Endothelial cell (in vitro differentiated cells): ENCODE data around the gene RGN. TPM values are rescaled to one million over a fixed set of nuclear protein-coding genes. Genes with fewer than 3 reads are reported as not detected.

Source experiments
- DNase-seq: peaks from one replicate; pipeline ENCODE4 v3.0.0; 2021; ENCODE audit warnings: low spot score
- H3K27ac Mint-ChIP-seq: one replicate; pipeline ENCODE4 v1.8.0; 2021; ENCODE audit warnings: mixed read lengths, inconsistent platforms; ENCODE audit not compliant: unreplicated experiment
- H3K27me3 Mint-ChIP-seq: one replicate; pipeline ENCODE4 v1.8.0; 2021; ENCODE audit warnings: mild to moderate bottlenecking, moderate library complexity, mixed read lengths, inconsistent platforms; ENCODE audit not compliant: unreplicated experiment
- H3K36me3 Mint-ChIP-seq: one replicate; pipeline ENCODE4 v1.8.0; 2021; ENCODE audit warnings: mild to moderate bottlenecking, low read depth, mixed read lengths, inconsistent platforms; ENCODE audit not compliant: unreplicated experiment
- H3K4me1 Mint-ChIP-seq: one replicate; pipeline ENCODE4 v1.8.0; 2021; ENCODE audit warnings: mild to moderate bottlenecking, mixed read lengths, inconsistent platforms; ENCODE audit not compliant: unreplicated experiment
- H3K4me3 Mint-ChIP-seq: one replicate; pipeline ENCODE4 v1.8.0; 2021; ENCODE audit warnings: mild to moderate bottlenecking, mixed read lengths, inconsistent platforms; ENCODE audit not compliant: unreplicated experiment
- H3K9me3 Mint-ChIP-seq: one replicate; pipeline ENCODE4 v1.8.0; 2021; ENCODE audit warnings: mixed read lengths, inconsistent platforms; ENCODE audit not compliant: unreplicated experiment
- CTCF ChIP-seq: fragments of 200-600 bp; sonication (generic); IDR thresholded peaks from one replicate; pipeline ENCODE4 v1.5.0; 2021; ENCODE audit warnings: antibody characterized with exemption; ENCODE audit not compliant: unreplicated experiment
- total RNA-seq: library from RNA; stranded (reverse); fragmentation: NEBNext Ultra II Directional; extraction: Animal tissue kit (Norgen Biotek cat#: 25700); gene quantifications from one replicate; pipeline ENCODE4 v1.2.1, GENCODE V29; 2021; ENCODE audit not compliant: unreplicated experiment

RGN gene
- total RNA-seq, 1 donor from 2014 or later, result 0.54 TPM

DNA sequence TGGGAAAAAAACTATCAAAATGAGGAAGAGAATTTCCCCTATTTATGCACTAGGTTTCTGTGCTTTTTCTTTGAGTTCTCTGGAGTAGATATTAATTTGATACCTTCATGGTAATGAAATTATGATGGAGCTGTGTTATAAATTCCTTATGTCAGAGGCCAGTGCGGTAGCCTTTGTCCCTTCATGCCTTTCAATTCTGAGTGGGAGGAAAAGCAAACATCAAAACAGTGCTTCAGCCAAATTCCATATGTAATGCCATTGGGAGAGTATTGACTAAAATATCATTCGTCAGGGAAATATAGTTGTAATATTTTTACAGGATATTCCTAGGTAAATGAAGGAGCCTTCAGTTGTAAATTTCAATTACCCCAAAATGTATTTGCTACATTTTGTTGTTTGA, 17.5 kb upstream of the RGN start:
- Mint-ChIP-seq H3K27me3 (no peaks in the 10 kb centered on the region), H3K4me3 (no peak overlapping the region), H3K36me3 (peaks cover 3% of the 10 kb centered on the region), H3K4me1 (no peaks in the 10 kb centered on the region), H3K27ac (no peak overlapping the region), H3K9me3 (no peaks in the 10 kb centered on the region)
- TF ChIP-seq CTCF, result no peak
- no peak for DNase-seq

- no peaks in the 10 kb centered on the region for H3K27me3 Mint-ChIP-seq
Measured at GRCh38 chrX:47061238-47061919, 16.9 kb upstream of the RGN start.

DNA sequence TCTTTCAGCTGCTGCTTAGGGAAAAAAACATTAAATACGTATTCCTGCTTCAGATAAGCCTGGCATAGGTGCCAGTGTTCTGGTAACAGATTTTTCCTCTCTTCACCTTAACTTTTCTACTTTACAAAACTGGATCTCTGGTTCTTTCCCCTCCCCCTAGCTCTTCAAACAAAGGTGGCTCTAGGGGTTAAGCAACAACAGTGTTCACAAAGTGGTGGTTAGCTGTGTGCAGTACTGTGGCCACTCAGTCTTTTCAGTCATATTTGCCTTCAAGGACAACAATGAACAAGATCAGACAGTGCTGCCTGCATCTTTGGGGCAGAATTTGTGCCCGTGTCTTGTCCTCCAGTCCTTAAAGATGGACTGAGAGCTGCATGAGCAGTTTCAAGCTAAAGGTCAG, 15.1 kb upstream of the RGN start:
- DNase-seq, result no peak
- no peak overlapping the region for H3K4me3 Mint-ChIP-seq
- no peaks in the 10 kb centered on the region for H3K4me1 Mint-ChIP-seq
- no peaks in the 10 kb centered on the region for H3K9me3 Mint-ChIP-seq
- no peak overlapping the region for H3K27ac Mint-ChIP-seq
- no peaks in the 10 kb centered on the region for H3K27me3 Mint-ChIP-seq
- H3K36me3 Mint-ChIP-seq, result no peaks in the 10 kb centered on the region
- TF ChIP-seq CTCF, result no peak

More at GRCh38 chrX:47061238-47061919, 16.9 kb upstream of the RGN start:
- no peak for TF ChIP-seq CTCF
- no peaks in the 10 kb centered on the region for H3K9me3 Mint-ChIP-seq
- no peak overlapping the region for H3K27ac Mint-ChIP-seq
- H3K4me1 Mint-ChIP-seq, result no peaks in the 10 kb centered on the region
- H3K4me3 Mint-ChIP-seq, result no peak overlapping the region
- H3K36me3 Mint-ChIP-seq, result peaks cover 3% of the 10 kb centered on the region
- DNase-seq, result no peak

- Mint-ChIP-seq H3K27ac (no peak overlapping the region), H3K27me3 (peaks cover 1% of the 10 kb centered on the region), H3K36me3 (no peaks in the 10 kb centered on the region), H3K4me1 (no peaks in the 10 kb centered on the region), H3K9me3 (no peaks in the 10 kb centered on the region), H3K4me3 (no peak overlapping the region)
- TF ChIP-seq CTCF, result no peak
- no peak for DNase-seq
Measured at GRCh38 chrX:47068214-47068613, 10.0 kb upstream of the RGN start.

DNA sequence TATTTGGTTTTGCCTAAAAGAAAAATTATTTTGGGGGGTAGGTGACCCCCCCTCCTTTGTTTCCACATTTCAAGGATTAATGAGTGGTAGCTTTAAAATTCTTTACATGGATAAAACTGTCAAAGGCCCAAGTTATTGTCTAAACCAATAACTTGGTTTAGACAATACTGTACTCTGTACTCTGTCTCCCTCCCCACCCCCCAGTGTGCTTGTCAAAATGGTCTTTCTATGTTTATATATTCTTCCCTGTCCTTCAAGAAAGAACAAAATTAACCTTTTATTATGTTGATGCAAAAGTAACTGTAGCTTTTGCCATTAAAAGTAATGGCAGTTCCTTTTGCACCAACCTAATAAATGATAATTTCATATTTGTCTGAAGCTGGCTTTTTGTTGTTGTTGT, 9.5 kb upstream of the RGN start:
- H3K4me3 Mint-ChIP-seq, result no peak overlapping the region
- peaks cover 1% of the 10 kb centered on the region for H3K27me3 Mint-ChIP-seq

More for the DNA sequence above, 9.5 kb upstream of the RGN start:
- DNase-seq, result no peak
- H3K9me3 Mint-ChIP-seq, result no peaks in the 10 kb centered on the region
- no peaks in the 10 kb centered on the region for H3K36me3 Mint-ChIP-seq
- no peak overlapping the region for H3K27ac Mint-ChIP-seq
- H3K4me1 Mint-ChIP-seq, result no peaks in the 10 kb centered on the region
- no peak for TF ChIP-seq CTCF
